Fibroblast of skin of scalp (primary cell): ENCODE results near the gene BMP3.

Experiments used
- DNase-seq: peaks from one replicate; pipeline ENCODE4 v3.0.0-alpha.2; 2013

The BMP3 gene

DNA sequence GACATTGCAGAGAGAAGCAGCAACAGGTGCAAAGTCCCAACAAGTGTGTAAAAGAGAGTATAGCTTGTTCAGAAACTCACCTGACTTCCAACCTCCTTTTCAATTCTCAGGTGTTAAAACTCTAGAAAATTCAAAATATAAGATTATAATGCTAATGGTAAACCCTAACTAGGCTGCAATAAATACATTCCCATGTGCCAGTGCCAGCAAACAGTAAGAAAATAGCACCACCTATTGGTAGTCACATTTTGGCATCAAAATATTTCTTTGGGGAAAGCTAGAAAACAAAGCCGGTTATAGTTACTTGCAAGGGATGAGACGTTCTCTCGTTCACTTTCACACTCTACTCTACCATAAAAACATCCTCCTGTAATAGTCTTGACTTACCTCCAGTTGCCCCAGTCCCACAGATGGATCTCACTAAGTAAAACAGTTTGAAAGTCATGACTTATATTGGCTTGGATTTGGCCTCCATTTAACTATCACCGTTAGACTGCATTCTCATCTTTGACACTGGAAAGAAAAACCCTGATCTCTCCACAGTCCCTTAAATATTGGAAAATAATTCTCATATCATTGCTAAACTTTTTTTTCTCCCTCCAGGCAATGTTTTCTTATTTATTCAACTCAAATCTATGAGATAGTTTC, 9.6 kb downstream of the BMP3 start:
- peak; percentile 50 for DNase-seq

DNA sequence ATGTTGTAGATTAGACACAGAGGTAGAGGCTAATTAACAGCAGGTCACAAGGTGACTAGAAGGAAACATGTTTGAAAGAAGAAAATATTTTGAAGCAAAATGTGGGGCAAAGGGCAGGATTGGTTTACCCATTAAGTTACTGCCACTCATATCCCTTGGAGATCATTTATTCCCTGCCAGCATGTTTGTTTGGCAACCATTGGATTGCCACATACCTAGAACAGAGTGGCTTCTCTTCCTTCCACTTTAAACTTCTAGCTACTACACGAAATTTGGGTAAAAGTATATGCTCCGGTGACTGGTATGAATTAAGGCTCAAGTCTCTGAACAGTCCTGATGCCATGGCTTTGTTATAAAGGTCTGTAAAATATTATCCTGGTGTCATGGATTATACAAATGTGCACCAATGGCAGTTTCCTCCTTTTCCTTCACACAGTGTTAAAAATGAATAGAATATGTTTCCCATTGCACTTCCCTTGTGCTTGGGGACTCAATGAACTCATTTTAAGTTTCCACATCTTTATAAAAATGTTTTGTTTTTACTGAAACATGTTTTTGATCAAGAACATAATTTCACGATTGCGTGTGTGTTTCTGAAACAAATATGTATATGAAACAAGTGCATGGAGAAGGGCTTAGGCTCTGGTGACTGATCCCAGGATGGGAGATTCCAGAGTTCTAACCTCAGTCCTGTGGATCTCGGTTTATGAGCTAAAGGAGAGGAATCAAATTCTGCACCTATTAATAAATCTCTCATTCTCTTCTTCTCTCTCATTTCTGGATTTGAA, 12.3 kb downstream of the BMP3 start:
- no peak for DNase-seq

DNA sequence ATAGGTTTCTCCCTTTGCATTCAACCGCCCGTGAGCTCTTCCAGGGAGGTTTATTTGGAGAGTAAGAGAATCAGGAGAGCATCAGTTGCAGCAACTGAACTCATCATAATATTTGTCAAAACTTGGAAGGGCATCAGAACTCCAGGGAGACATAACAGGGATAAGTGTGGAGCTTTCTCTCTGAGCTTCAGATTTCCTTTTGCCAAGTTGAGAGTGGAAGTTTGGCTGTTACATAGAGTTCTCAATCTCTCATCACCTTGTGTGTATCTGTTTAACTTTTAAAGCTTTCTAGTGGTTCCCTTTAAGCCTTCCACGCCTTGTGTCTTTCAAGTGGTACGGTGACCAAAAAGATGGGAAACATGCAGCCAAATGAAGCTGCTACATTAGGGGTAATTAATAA, 18.8 kb downstream of the BMP3 start:
- DNase-seq: no peak

DNA sequence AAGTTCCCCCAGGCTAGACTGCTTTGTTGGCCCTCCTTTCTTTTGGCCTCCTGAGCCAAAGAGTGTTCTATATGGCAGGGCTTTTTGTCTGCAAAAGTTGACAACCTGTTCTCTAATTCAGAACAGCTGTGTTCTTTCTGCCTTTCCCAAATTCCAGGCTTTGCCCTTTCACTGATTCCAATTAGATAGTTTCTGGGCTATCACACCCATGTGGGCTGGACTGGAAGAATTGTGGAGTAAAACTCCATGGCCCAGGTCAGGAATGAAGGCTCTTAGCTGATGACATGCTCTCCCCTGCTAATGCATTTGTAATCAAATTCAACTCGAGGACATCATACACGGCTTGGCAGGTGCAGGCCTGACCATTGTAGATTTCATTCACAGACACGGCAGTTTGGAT, 19.4 kb downstream of the BMP3 start:
- DNase-seq: no peak

DNA sequence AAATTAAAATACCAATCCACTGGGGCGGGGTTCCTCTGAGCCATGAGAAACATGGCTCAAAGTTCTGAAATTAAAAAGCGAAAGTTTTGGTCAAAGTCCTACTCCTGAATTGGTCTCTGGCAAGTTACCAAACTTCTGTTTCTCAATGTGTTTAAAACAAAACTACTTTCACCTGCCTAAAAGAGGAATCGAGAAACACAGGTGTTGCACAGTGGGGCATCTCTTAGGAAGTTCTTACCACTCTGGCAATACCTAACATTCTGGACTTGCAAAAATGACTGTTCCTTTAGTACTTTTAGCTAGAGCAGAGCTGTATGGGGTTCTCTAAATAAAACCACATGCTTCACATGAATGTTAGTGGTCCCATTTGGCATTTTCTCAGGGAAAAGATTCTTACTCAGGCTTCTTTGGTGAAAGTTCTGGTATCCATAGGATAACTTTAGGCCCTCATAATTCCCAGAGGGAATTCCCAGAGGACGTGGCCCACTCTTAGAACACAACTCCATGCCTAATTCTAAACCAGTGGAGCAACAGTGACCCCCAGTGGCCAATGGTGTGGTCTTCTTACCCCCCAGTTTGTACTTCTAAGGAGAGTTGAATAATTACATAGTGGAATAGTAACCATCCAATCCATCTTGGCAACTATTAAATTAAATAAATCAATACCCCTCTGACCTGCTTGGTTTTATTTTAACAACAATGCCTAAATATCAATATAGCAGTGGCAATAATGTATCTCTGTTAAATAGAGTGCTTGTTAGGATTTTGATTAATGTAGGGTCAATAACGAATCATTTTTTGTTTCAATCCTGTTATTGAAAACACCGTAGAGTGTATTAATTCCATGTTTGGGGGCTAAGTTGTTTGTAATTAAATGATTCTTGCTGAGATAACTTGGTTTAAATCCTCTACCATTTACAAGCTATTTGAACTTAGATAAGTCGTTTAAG, 21.9 kb downstream of the BMP3 start:
- DNase-seq: peak; percentile 86

DNA sequence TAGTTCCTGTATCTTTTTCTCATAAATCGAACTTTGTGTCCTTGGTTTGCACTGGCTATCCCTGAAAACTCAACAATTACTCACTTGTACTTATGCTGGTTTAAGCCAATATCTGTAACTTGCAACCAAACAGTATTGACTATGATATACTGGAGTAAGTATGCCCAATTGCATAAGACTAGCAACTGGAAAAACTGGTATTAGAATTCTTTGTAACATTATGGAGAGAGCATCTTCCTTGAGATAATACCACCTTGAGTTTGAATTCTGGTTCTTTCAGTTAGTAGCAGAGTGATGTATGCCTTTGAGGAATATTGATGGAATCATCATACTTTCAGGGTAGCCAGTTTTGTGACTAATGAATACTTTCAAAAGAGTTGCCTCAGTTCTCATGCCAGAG, 28.1 kb downstream of the BMP3 start:
- DNase-seq: no peak

DNA sequence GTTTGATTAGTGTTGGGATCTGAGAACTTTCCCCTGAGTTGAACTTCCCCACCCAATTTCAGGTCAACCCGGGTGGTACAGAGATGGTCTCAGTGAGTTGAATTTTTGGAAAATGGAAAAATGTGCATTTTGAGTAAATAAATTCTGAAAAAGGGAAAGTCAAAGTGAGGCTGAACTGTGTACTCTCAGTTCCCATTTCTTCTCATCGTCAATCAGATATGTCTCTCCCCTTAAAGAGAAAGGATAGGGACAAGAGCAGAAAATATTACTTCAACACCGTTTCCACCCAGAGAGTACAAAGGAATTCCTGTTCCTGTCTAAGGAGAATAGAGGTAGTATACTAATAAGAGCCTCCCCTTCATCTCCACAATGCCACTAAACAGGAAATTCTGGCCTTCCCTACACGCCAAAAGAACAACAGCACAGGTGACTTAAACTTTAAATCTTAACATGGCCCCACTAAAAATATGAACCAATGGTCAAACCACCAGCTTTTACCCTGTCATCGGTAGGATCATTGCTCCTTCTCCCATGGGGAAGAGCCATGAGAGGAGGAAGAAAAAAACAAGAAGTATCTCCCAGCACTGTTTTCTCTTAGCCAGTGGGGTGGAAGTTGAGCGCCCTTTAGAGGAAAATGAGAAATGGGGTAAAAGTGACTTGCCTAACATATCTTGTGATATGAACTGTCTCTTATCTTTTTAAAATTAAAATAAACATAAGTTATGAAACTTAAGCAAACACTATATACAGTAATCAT, 30.3 kb downstream of the BMP3 start:
- DNase-seq: no peak

DNA sequence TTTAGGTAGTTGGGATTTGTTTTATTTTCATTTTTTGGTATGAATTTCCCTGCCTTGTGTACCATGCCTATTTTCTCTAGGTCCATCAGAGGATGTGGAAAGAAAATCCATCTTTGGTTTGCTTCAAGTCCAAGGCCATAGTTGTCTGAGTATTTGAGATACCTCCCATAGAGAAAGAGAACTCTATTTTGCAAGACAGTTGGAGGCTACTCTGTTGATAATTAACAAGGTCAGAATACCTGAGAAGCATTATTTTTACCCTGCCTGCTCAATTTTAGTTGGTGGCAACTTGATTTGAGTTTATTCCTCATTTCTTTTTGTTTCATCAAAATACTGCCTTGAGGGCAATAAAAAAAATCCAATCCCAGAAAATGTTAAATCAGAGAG, 30.8 kb downstream of the BMP3 start:
- DNase-seq: no peak

DNA sequence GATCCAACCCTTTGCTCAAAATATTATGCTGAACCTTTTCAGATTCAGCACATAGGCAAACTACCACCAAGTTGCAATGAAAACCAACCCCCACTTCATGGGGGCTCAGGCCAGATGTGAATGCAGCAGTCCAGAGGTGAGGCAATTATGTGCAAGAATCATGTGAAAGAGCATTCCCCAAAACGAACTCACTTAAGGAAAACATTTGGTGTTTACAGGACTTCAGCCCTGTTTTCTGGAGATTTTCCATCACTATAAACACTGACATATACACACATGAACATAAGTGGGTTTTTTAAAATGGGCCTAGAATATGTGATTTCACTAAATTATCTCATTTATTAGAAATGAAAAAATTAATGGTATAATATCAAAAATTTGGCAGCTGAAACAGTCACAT, 31.5 kb downstream of the BMP3 start:
- no peak for DNase-seq

DNA sequence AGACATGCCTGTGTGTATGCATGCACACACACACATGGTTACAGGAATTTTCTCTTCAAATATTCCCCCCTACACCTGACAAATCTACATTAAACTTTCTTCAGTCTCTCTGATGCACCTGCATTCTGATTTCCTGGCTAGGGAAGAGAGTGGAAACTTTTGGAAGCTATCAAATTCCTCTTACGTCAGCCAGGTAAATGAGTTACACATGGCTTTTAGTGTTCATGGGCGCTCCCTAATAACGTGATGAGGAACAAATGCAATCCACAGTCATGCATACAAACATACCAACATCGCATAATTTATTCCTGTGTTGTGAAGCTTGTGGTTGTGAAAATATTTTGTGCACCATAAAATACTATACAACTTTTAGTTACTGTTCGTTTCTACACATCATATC, 34.9 kb downstream of the BMP3 start:
- DNase-seq: no peak

DNA sequence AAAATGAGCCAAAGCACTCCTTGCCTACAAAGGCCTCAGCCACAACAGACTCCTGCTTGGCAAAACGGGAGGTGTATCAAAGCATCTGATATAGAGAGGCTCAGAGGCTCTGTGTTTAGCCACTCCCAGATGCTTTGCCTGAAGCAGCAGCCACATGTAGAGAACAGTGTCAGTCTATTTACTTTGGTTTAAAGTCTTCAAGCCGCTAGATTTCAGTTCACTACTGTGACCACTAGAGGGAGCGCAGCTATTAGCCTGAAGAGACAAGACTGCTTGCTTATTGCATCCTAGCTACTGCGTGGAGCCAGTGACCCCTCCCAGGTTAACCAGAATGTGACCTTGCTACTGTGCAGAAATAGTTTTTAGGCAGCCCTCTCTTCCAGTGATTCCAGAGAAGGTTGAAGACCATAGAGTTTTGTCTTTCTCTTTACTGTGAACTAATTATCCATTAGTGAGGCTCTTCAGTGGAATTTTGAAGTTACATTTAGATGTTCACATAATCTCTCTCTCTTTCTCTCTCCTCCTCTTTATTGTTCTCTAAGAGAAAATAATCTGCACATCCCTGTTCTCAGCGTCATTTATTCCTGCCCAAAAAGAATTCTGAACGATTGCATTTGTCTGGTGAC, 39.3 kb downstream of the BMP3 start:
- DNase-seq: peak; percentile 83

DNA sequence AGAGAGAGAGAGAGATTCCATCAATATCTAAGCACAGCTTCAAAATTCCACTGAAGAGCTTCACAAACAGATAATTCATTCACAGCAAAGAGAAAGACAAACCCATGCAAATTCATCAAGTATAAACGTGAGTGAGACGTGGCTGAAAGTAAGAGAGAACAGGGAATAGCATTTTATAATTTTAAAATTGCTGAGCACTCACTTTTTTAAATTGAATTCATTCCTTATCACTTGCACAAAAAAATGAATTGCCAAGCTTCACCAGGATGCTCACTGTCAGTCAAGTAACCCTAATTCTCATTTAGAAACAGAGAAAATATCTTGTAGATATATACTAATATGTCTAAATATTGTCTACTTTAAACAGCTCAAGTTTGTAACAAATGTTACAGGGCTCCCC, 40.5 kb downstream of the BMP3 start:
- no peak for DNase-seq

DNA sequence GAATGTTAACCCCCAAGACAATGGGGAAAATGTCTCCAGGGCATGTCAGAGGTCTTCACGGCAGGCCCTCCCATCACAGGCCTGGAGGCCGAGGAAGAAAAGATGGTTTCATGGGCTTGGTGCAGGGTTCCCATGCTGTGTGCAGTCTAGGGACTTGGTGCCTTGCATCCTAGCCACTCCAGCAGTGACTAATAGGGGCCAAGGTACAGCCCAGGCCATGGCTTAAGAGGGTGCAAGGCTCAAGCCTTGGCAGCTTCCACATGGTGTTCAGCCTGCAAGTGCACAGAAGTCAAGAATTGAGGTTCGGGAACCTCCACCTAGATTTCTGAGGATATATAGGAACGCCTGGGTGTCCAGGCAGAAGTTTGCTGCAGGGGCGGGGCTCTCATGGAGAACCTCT, 50.6 kb downstream of the BMP3 start:
- DNase-seq: no peak

DNA sequence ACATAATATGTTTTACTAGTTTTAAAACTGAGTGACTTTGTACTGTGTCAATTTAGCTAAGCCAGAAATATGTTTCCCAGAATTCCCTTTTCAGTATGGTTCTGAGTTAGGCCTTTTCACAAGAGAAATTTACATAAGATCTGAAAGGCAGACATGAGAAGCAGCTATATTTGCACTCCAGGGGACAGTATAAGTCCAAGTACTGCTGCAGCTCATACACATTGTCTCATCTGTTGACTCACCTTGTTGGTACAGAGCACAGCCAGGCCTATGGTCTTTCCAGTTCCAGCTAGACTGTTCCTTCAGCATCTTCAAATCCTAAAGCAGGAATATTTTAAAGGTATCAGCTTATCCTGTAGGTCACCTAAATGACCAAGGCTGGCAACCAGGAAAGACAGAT, 53.5 kb downstream of the BMP3 start:
- DNase-seq: peak; percentile 1

DNA sequence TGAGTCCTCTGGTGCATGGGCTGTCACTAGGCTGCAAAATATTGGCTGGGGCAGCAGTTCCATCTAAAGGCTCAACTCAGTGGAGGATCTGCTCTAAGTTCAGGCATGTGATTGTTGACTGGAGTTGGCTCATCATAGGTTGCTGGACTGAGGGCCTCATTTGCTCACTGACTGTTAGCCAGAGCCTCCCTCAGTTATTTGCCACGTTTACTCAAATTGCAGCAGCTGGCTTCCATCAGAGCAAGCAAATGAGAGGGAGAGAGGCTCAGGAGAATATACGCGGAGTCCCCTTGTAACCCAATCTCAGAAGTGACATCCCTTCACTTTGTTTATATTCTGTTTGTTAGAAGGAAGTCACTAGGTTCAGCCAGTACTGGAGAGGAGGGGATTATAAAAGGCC, 54.1 kb downstream of the BMP3 start:
- no peak for DNase-seq

DNA sequence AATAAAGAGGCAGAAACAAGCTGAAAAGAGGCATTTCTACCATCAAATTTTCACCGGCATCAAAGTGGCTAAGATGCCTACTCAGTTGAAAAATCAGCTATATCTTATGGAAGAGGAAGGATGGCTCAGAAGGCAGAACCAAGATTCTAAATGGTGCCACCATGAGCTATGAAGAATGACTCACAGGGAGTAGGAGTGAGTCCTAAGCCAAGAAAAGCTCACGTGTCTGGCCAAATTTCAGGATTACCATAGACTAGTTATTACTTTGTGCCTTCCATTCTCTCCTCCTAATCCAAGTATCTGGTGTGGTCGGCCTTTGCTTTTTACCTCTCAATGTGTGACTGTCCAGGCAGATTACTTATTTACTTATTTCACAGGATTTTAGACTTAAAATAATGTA, 54.8 kb downstream of the BMP3 start:
- DNase-seq: no peak

DNA sequence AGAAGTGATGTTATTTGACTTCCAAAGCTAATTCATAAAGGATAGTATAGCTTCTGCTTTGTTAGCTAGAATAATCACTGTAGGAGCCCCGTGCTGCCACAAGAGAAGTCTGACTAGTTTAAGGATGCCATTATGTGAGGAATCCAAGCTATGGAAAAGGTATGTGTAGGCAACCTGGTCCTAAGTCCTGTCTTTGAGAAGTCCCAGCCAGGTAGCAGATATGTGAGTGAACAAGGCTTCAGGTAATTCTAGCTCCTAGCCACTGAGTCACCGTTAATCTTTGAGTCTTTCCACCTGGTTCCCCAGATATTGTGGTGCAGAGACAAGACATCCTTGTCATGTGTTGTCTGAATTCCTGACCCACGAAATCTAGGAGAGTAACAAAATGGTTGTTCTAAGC, 55.5 kb downstream of the BMP3 start:
- DNase-seq: no peak

DNA sequence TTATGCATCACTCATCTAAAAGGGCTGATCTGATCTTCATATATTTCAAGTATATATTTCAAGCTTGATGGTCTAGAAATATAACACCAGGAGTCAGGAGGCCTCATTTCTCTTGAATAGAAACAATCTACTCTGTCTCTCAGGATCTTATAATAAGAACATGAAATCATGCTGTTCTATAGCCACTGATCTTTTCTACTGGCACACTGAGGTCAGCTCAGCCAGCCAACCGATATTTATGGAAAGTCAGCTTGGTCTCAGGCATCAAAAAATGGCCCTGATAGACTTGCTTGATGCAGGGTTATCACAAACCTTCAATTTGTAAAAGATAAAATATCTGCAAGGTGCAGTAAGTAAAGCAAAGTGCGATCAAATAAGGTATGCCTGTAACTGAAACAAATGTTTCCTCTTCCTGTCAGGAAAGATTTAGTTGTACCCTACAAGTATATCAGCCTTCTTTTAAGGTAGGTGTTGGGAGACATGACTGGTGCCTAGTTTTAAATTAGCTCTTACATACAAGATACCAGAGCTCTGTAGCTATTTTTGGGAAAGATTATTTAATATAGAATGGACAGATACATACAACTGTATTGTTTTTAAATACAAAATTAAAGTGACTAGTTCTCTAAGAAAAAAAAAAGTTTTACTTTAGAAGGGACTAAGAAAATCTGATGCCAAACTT, 63.4 kb downstream of the BMP3 start:
- no peak for DNase-seq

DNA sequence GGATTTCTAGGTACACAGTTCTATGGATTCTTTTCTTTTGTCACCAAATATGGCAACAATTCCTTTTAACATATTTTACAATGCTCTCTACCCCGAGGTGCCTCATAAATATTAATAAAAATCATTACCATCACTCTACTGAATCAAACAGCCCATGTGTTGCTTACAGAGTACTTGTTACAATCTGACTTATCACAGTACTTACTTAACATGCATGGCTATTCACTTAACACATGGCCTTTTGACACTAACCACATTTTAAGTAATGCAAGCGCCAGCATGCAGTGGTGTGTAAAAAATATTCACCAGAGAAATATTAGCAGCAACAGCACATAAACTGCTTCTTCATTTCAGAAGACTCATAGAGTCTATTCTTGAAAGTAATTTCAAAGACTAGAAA, 64.9 kb downstream of the BMP3 start:
- no peak for DNase-seq

DNA sequence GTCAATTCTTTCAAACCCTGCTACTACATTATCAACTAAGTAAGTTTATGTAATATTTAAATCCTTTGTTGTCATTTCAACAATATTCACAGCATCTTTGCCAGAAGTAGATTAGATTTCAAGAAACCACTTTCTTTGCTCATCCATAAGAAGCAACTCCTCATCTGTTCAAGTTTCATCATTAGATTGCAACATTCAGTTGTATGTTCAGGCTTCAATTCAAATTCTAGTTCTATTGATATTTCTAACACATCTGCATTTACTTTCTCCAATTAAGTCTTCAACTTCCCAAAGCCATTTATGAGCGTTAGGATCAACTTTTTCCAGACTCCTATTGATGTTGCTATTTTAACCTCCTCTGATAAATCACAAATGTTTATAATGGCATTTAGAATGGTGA, 66.1 kb downstream of the BMP3 start:
- DNase-seq: no peak

DNA sequence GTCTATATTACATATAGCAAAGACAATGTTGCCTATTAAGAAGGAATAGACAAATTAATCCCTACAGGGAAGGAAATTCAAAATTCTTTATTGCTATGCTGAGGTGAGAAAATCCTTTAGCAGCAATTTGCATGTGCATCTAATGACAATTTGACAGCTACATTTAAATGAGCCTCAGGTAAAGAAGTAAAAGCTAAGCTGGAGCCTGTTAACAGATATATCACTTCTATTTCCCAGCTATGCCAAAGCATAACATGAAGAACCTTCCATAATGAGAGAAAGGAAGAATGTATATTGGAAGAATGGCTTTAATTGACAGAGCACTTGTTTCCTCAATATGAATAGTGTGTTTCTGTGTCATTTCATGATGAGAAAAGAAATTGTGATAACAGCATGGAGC, 71.6 kb downstream of the BMP3 start:
- no peak for DNase-seq

DNA sequence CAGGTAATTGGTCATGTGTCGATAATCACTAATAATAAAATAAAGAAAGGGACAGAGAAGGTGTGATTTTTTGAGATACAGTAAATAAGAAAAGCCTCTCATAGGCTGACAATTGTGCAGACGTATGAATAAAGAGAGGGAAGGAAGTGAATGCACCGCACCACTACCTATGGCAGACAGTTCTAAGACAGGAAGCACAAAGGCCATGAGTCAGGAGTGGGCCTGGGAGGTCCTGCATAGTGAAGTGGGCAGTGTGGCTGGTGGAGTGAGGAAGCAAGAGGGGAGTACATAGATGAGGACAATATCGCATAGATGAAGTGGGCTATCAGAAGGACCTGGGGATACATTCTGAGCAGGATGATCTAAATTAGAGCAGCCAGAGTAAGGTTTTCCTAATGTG, 75.6 kb downstream of the BMP3 start:
- DNase-seq: no peak
